ENCODE measurements around the gene STAT1.

Gene STAT1

GRCh38 chr2:190933361-190933760 lies 80.6 kb downstream of the STAT1 start:
- H3K9me3 ChIP-seq (ENCODE audit: insufficient read depth, low read depth, low read length): no peaks in the 10 kb centered on the region
- no peaks in the 10 kb centered on the region for H3F3A ChIP-seq (ENCODE audit: low read depth)
- no peaks in the 10 kb centered on the region for H3K4me1 ChIP-seq (ENCODE audit: insufficient read depth, low read length, poor library complexity, severe bottlenecking)
- no peak overlapping the region for H3K4me2 ChIP-seq (ENCODE audit: low read depth, low read length, poor library complexity, severe bottlenecking)
- no peaks in the 10 kb centered on the region for H3K79me2 ChIP-seq (ENCODE audit: insufficient read depth, low read length)
- no peaks in the 10 kb centered on the region for H4K20me1 ChIP-seq (ENCODE audit: insufficient read depth, low read length, poor library complexity, severe bottlenecking)
- no peak overlapping the region for H2AFZ ChIP-seq (ENCODE audit: low read length)
- no peaks in the 10 kb centered on the region for H3K27me3 ChIP-seq (ENCODE audit: insufficient read depth, low read length, poor library complexity, severe bottlenecking)
- no peak overlapping the region for H3K9ac ChIP-seq (ENCODE audit: low read depth, low read length, poor library complexity, severe bottlenecking)
- no peak for TF ChIP-seq EZH2phosphoT487 (IDR thresholded peaks at IDR 0.05; ENCODE audit: borderline replicate concordance)
- TF ChIP-seq, protein P1, sequence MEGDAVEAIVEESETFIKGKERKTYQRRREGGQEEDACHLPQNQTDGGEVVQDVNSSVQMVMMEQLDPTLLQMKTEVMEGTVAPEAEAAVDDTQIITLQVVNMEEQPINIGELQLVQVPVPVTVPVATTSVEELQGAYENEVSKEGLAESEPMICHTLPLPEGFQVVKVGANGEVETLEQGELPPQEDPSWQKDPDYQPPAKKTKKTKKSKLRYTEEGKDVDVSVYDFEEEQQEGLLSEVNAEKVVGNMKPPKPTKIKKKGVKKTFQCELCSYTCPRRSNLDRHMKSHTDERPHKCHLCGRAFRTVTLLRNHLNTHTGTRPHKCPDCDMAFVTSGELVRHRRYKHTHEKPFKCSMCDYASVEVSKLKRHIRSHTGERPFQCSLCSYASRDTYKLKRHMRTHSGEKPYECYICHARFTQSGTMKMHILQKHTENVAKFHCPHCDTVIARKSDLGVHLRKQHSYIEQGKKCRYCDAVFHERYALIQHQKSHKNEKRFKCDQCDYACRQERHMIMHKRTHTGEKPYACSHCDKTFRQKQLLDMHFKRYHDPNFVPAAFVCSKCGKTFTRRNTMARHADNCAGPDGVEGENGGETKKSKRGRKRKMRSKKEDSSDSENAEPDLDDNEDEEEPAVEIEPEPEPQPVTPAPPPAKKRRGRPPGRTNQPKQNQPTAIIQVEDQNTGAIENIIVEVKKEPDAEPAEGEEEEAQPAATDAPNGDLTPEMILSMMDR (conservative IDR thresholded peaks at IDR 0.05; ENCODE audit: low read length): no peak
- no peak overlapping the region for H3K4me3 ChIP-seq (ENCODE audit: low read length, poor library complexity, severe bottlenecking)
- peaks cover 26% of the 10 kb centered on the region; the same call in 1 of the 2 replicates for H3K36me3 ChIP-seq (ENCODE audit: insufficient read depth, low read length)
- no peaks in the 10 kb centered on the region for H3K9me2 ChIP-seq (replicated peaks; ENCODE audit: low read depth, low read length)

DNA sequence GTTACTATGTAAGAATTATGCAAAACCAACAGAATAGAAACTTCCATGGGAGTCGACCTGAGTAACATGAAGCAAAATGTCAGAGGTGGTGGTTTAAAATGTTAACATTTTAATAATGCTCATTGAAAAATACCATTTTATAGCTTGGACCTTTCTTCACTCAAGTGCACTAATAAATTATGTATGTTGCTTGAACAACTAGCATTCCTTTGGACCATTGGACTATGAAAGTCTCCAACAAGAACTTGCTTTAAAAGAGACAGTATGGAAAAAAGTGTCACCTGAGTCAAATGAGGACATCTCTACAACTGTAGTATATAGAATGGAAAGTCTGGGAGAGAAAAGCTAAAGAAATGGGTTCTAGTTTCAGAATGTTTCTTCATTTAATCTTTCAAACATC lies 81.5 kb downstream of the STAT1 start:
- Histone ChIP-seq H3K9ac (ENCODE audit: low read depth, low read length, poor library complexity, severe bottlenecking) (no peak overlapping the region), H3K36me3 (ENCODE audit: insufficient read depth, low read length) (peaks cover 31% of the 10 kb centered on the region; the same call in 1 of the 2 replicates), H3K27me3 (ENCODE audit: insufficient read depth, low read length, poor library complexity, severe bottlenecking) (no peaks in the 10 kb centered on the region), H3K9me2 (replicated peaks; ENCODE audit: low read depth, low read length) (no peaks in the 10 kb centered on the region), H2AFZ (ENCODE audit: low read length) (no peak overlapping the region), H3K9me3 (ENCODE audit: insufficient read depth, low read depth, low read length) (no peaks in the 10 kb centered on the region), H3K4me2 (ENCODE audit: low read depth, low read length, poor library complexity, severe bottlenecking) (no peak overlapping the region), H4K20me1 (ENCODE audit: insufficient read depth, low read length, poor library complexity, severe bottlenecking) (no peaks in the 10 kb centered on the region), H3K79me2 (ENCODE audit: insufficient read depth, low read length) (no peaks in the 10 kb centered on the region), H3K4me1 (ENCODE audit: insufficient read depth, low read length, poor library complexity, severe bottlenecking) (no peaks in the 10 kb centered on the region), H3F3A (ENCODE audit: low read depth) (no peaks in the 10 kb centered on the region; the same call in 1 of the 2 replicates), H3K4me3 (ENCODE audit: low read length, poor library complexity, severe bottlenecking) (no peak overlapping the region)
- no peak for TF ChIP-seq EZH2phosphoT487 (IDR thresholded peaks at IDR 0.05; ENCODE audit: borderline replicate concordance)
- TF ChIP-seq, protein P1 (conservative IDR thresholded peaks at IDR 0.05; ENCODE audit: low read length): no peak

GRCh38 chr2:190930411-190930810 lies 83.6 kb downstream of the STAT1 start:
- H3K4me3 ChIP-seq (ENCODE audit: low read length, poor library complexity, severe bottlenecking): no peak overlapping the region
- H3K9me3 ChIP-seq (ENCODE audit: insufficient read depth, low read depth, low read length): no peaks in the 10 kb centered on the region
- no peaks in the 10 kb centered on the region for H3K9me2 ChIP-seq (replicated peaks; ENCODE audit: low read depth, low read length)
- TF ChIP-seq, protein P1 (conservative IDR thresholded peaks at IDR 0.05; ENCODE audit: low read length): no peak
- H3K36me3 ChIP-seq (ENCODE audit: insufficient read depth, low read length): peaks cover 51% of the 10 kb centered on the region
- no peak overlapping the region for H2AFZ ChIP-seq (ENCODE audit: low read length)
- H3K79me2 ChIP-seq (ENCODE audit: insufficient read depth, low read length): no peaks in the 10 kb centered on the region
- no peaks in the 10 kb centered on the region for H3K27me3 ChIP-seq (ENCODE audit: insufficient read depth, low read length, poor library complexity, severe bottlenecking)
- no peaks in the 10 kb centered on the region for H4K20me1 ChIP-seq (ENCODE audit: insufficient read depth, low read length, poor library complexity, severe bottlenecking)
- H3K9ac ChIP-seq (ENCODE audit: low read depth, low read length, poor library complexity, severe bottlenecking): no peak overlapping the region
- no peaks in the 10 kb centered on the region for H3K4me1 ChIP-seq (ENCODE audit: insufficient read depth, low read length, poor library complexity, severe bottlenecking)
- no peaks in the 10 kb centered on the region; the same call in 1 of the 2 replicates for H3F3A ChIP-seq (ENCODE audit: low read depth)
- H3K4me2 ChIP-seq (ENCODE audit: low read depth, low read length, poor library complexity, severe bottlenecking): no peak overlapping the region

Data from Loucy (cell line).